Heart right ventricle (tissue), 16 donors: ENCODE measurements around the gene MBOAT7. TPM values are rescaled to one million over a fixed set of nuclear protein-coding genes. Genes with fewer than 3 reads are reported as not detected.
"Not testable (repeated sequence)": the region's sequence is repeated elsewhere in the genome, so short reads cannot be mapped to it uniquely, and the experiment has no call there.

ENCODE experiments used
- ATAC-seq, 8 donors: fragments of 200-7000 bp; cut with Tn5 transposase; one replicate each; pipeline ENCODE4 v1.9.1; 2020; ENCODE audit warnings: mild to moderate bottlenecking in 8 of 8, moderate library complexity in 8 of 8, moderate number of reproducible peaks in 1 of 8
- DNase-seq, 2 donors: peaks; one replicate each; pipeline ENCODE4 v3.0.0-alpha.2; 2020
- H3K27ac ChIP-seq, 10 donors: fragments of 200-600 bp; sonication (generic) in 2 of 10; one replicate each; pipeline versions ENCODE4 v1.5.0 to v1.8.0; 2020 to 2022; ENCODE audit warnings: mild to moderate bottlenecking in 3 of 10
- H3K27me3 ChIP-seq, 7 donors: fragments of 200-600 bp; one replicate each; pipeline ENCODE4 v1.8.0; 2021 to 2022; ENCODE audit warnings: mild to moderate bottlenecking in 2 of 7
- H3K36me3 ChIP-seq, 9 donors: fragments of 200-600 bp; sonication (generic) in 1 of 9; one replicate each; pipeline versions ENCODE4 v1.5.0 to v1.8.0; 2020 to 2022; ENCODE audit warnings: mild to moderate bottlenecking in 2 of 9
- H3K4me1 ChIP-seq, 9 donors: fragments of 200-600 bp; sonication (generic) in 1 of 9; one replicate each; pipeline versions ENCODE4 v1.5.0 to v1.8.0; 2020 to 2022; ENCODE audit warnings: mild to moderate bottlenecking in 4 of 9
- H3K4me3 ChIP-seq, 10 donors: fragments of 200-600 bp; sonication (generic) in 2 of 10; one replicate each; pipeline versions ENCODE4 v1.5.0 to v1.8.0; 2020 to 2022; ENCODE audit warnings: mild to moderate bottlenecking in 7 of 10, moderate library complexity in 2 of 10
- H3K9me3 ChIP-seq, 11 donors: fragments of 200-600 bp in 10 of 11; sonication (generic) in 2 of 11; one replicate each; pipeline versions ENCODE4 v1.5.0 to v1.8.0; 2013 to 2022; ENCODE audit warnings: mild to moderate bottlenecking in 2 of 11, control low read depth in 1 of 11, moderate library complexity in 1 of 11
- CTCF ChIP-seq, 9 donors: fragments of 200-600 bp; sonication (generic) in 2 of 9; IDR thresholded peaks; one replicate each; pipeline versions ENCODE4 v1.5.0 to v1.8.0; 2021 to 2022; ENCODE audit warnings: antibody characterized with exemption in 9 of 9, mild to moderate bottlenecking in 5 of 9, moderate library complexity in 1 of 9
- WGBS, 2 donors: extraction: QIAGEN DNeasy Blood & Tissue Kit; methylation state at CpG; one replicate each; pipeline ENCODE4 v1.1.7; 2013; ENCODE audit warnings: inconsistent platforms in 1 of 2; 5-methylcytosine and 5-hydroxymethylcytosine counted together
- intact Hi-C, 10 donors: fragments of 100-400 bp; cut with DNase I; formaldehyde crosslinking; loops; one replicate each; pipeline versions ENCODE4 v1.11.1 to v1.14.2; 2022
- polyA plus RNA-seq, 2 donors: library from polyadenylated mRNA; stranded (reverse); fragments of 200-250 nt; gene quantifications; one replicate each; pipeline ENCODE4 v1.2.3, GENCODE V29; 2013
- total RNA-seq, 10 donors: library from RNA; stranded (reverse); fragmentation: NEBNext Ultra II Directional in 3 of 10; extraction: Animal tissue kit (Norgen Biotek cat#: 25700) in 3 of 10; gene quantifications; one replicate each; pipeline versions ENCODE4 v1.2.1 to v1.2.4, GENCODE V29; 2021 to 2023
- donor health status: Arrhythmogenic right ventricular cardiomyopathy.
- donor health status: ischemic (EF 13 %, LVEDD 7.1; RV severe dilation, severe dysfunction).
- donor health status: healthy with polysubstance abuse.
- donor health status: DM: no; HTN: yes; CAD: no.
- donor health status: DM: no; HTN: no; CAD: no.
- donor health status: ischemic (EF 25% LVEDD 6.9; RV normal size, moderate dysfunction).
- donor health status: ischemic (EF 25% LVEDD 5.7; RV mildly dilated, moderate dysfunction).
- donor health status: healthy.
- donor health status: DM: yes; HTN: yes; CAD: no.
- donor health status: Ischemic cardiomyopathy.
- donor health status: ischemic (EF 35%, LVEDD 5.7; RV mildly dilated, moderate dysfunction).
- donor health status: nonischemic (EF 11% LVEDD 7.7; RV severe dilation, severe dysfunction).
- donor health status: DM: yes; HTN: yes; CAD: no.
- donor health status: PGD.
- donor health status: ischemic (EF 29% LVEDD 5.4; RV normal size, mild dysfunction).
- donor health status: nonischemic (EF 23%, LVEDD 6.1; RV moderate dilation, normal function).

Gene MBOAT7
- total and polyA plus RNA-seq, 12 donors: 7.7 to 29.4 (median 15.5) TPM

- peaks cover 0 to 60% (median 43%) of the 10 kb centered on the region in 9 donors for H3K36me3 ChIP-seq
- H3K4me3 ChIP-seq: peak overlapping the region in 1 of 10 donors; percentile 54
- DNase-seq: peak in 1 of 2 donors; percentile 78
- H3K4me1 ChIP-seq: peaks cover 13 to 84% (median 68%) of the 10 kb centered on the region in 9 donors
- WGBS, 2 donors: 64 to 70% methylated on average over 18 of the region's 18 CpGs
- H3K9me3 ChIP-seq: no peaks in the 10 kb centered on the region
- H3K27me3 ChIP-seq: no peaks in the 10 kb centered on the region
- TF ChIP-seq CTCF (IDR thresholded peaks at IDR 0.05): no peak
- H3K27ac ChIP-seq: peak overlapping the region in 9 of 10 donors; percentile 36 to 99 (median 78)
- peak; percentile 54 to 79 (median 63) for ATAC-seq
- intact Hi-C loops: no loop called here
Measured at GRCh38 chr19:54207983-54208783, 18.8 kb upstream of the MBOAT7 start.

GRCh38 chr19:54207676-54207982 lies 18.2 kb upstream of the MBOAT7 start:
- H3K4me3 ChIP-seq: peak overlapping the region in 1 of 10 donors; percentile 54
- no peaks in the 10 kb centered on the region for H3K9me3 ChIP-seq
- no peak for TF ChIP-seq CTCF (IDR thresholded peaks at IDR 0.05)
- WGBS, 2 donors: 75 to 78% methylated on average over 5 of the region's 5 CpGs
- H3K4me1 ChIP-seq: peaks cover 14 to 89% (median 74%) of the 10 kb centered on the region in 9 donors
- DNase-seq (no peak), ATAC-seq (peak in 1 of 8 donors; percentile 6)
- peaks cover 0 to 66% (median 49%) of the 10 kb centered on the region in 9 donors for H3K36me3 ChIP-seq
- peak overlapping the region in 8 of 10 donors; percentile 36 to 99 (median 63) for H3K27ac ChIP-seq
- intact Hi-C loops: no loop called here
- no peaks in the 10 kb centered on the region for H3K27me3 ChIP-seq

GRCh38 chr19:54207193-54207592 lies 17.8 kb upstream of the MBOAT7 start:
- DNase-seq: peak in 1 of 2 donors; percentile 21
- intact Hi-C loops, H3K27me3 ChIP-seq, H3K9me3 ChIP-seq, ATAC-seq: not testable (repeated sequence)
- 81% methylated on average over 21 to 23 of the region's 23 CpGs for WGBS, 2 donors
- H3K36me3 ChIP-seq: peaks cover 0 to 70% (median 53%) of the 10 kb centered on the region in 9 donors
- H3K27ac ChIP-seq: peak overlapping the region in 8 of 10 donors; percentile 36 to 99 (median 63)
- H3K4me3 ChIP-seq: peak overlapping the region in 1 of 10 donors; percentile 54
- H3K4me1 ChIP-seq: peaks cover 14 to 94% (median 78%) of the 10 kb centered on the region in 9 donors

GRCh38 chr19:54206831-54207177 lies 17.4 kb upstream of the MBOAT7 start:
- no peaks in the 10 kb centered on the region for H3K27me3 ChIP-seq
- no peak for TF ChIP-seq CTCF (IDR thresholded peaks at IDR 0.05)
- H3K4me1 ChIP-seq: peaks cover 15 to 98% (median 82%) of the 10 kb centered on the region in 9 donors
- H3K36me3 ChIP-seq: peaks cover 0 to 74% (median 57%) of the 10 kb centered on the region in 9 donors
- H3K27ac ChIP-seq: peak overlapping the region in 6 of 10 donors; percentile 60 to 99 (median 72)
- peak overlapping the region in 1 of 10 donors; percentile 54 for H3K4me3 ChIP-seq
- no peak for ATAC-seq
- H3K9me3 ChIP-seq: no peaks in the 10 kb centered on the region
- intact Hi-C loops: no loop called here
- DNase-seq: no peak
- WGBS, 2 donors: 83 to 88% methylated on average over 13 of the region's 13 CpGs
